ENCODE measurements around the gene CLASP2.
"Not testable (repeated sequence)": the region's sequence is repeated elsewhere in the genome, so short reads cannot be mapped to it uniquely, and the experiment has no call there.

The CLASP2 gene

GRCh38 chr3:33687406-33688010 is 30.5 kb downstream of the CLASP2 start:
- DNase-seq, result no peak

DNA sequence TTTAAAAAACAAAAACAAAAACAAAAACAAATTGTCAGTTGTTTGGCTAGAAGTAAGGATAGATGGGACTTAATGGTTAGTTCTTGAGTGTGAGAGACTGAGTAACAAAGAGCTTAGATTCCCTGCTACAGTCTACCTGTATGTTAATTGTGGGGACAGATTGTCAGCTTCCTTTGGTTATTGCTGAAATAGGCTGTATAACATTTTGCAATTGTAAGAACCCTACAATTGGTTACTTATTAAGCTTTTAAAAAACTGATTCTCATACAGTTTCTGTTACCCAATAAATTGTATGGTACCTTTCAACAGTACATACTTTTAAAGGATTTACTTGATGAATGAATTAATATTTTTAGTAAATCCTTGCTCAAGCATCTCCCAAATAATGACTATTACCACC is 35.3 kb downstream of the CLASP2 start:
- no peak for DNase-seq

- DNase-seq, result no peak
Measured at GRCh38 chr3:33681667-33682066, 36.4 kb downstream of the CLASP2 start.

DNA sequence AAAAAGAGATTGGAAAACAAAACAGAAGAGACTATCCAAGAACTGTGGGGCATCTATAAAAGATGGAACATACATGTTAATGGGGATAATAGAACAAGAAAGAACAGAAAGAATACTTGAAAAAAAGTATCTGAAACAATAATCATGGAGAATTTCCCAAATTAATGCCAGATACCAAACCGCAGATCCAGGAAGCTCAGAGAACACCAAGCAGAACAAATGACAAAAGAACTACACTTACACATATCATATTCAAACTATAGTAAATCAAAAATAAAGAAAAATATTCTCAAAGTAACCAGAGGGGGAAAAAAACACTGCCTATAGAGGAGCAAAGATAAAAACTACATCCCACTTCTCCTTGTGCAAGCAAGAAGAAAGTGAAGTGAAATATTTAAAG is 40.0 kb downstream of the CLASP2 start:
- DNase-seq, result no peak

- not testable (repeated sequence) for DNase-seq
Measured at GRCh38 chr3:33673436-33673835, 44.6 kb downstream of the CLASP2 start.

DNA sequence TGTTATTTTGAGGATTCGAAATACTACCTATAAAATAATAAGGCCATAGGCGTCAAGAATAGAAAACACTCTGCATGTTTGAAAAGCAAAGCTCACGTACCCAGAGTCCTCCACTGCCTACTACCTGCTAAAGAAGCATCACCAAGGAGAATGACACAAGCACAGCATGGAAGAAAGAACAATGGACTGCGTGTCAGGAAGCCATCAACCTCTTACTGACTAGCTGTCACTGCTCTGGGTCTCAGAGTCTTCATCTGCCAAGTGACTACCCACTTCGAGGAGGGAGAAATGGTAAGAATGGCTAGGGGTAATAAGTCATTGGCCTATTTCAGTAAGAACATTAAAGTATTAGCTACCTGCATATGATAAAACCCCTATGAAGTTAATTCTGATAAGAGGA is 49.4 kb downstream of the CLASP2 start:
- no peak for DNase-seq

DNA sequence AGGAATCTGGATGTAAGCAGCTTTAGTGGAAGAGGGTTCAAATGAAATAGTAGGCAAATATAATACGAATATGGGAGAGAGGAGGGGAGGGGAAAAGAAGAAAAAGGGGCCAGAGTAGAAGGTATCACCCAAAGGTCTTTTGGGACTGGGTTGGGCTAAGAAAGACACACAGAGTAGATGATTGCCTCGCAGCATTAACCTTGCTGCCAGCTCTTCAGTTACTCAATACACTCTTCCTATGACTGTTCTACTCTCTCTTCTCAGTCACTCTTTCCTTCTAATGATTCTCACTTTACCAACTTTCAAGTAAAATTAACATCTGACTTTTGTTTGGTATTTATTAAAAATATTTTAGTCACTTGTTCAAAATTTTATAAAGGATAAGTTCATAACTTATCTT is 52.8 kb downstream of the CLASP2 start:
- DNase-seq, result no peak

DNA sequence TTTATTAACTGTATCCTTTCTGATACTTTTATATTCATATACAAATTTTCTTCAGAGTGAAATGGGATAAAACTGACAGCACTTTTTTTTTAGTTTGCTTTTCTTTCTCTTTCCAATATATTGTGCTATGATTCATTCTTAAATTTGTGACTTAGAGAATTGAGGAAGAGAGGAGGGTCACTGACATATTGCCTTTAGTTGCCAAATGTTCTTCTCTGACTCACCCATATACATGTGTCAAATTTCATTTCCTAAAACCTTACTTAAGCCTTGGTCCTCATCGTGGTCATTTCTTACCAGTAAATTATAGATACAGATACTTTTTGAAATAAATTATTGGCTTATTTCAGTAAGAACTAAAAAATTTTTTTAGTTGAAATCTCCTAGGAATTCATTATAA is 53.9 kb downstream of the CLASP2 start:
- DNase-seq, result no peak

DNA sequence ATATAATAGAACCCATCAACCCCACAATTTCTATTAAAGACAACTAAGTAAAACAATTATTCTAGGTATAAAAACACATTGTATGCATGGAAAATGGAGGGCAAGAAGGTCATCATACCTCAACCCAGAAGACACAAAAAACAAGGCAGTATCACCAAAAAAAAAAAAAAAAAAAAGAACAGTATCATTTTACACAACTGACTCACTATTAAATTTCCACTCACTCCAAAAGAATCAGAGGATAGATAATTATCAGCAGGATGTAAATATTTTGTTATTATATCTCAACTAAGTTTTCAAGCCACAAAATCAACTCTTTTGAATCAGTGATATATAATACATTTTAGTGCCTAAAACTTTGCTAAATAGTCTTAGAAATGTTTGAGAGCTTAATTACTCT is 55.0 kb downstream of the CLASP2 start:
- DNase-seq, result no peak

GRCh38 chr3:33659856-33660434 is 58.1 kb downstream of the CLASP2 start:
- no peak for DNase-seq

DNA sequence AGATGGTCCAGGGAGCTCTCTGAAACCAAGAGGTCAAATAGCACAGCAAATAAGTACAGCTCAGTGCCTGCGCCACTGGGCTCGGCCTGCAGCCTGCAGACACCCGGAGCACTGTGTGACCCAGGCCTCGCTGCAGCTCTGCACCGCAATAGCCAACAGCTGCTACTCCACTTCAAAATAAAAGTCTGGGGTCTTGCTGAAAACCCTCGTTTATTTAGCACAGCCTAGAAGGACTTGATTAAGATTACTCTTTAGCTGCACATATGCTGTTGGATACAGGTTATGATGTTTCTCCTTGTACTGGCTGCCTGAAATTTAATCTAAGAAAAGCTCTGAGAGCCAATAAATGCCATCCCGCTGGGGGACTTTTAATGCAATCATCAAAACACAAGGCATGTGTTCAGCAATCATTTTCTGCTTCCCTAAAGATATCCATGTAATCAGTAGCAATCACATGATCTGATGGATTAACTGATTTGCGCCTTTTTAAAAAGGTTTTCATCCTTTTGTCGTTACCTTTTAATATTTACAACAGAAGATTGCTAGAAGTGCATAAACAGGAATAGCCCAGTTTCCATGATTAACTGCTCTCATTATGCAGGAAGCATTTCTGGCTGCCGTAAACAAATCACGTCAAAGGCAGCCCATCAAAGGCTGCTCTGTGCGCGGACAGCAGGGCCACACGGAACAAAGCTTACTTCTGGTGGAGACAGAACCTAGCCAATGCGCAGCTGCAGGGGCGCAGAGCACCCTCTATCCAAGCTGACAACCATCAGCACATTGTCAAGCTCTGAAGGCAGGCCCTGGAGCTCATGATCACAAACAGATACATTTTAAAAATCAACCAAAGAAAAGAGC is 58.8 kb downstream of the CLASP2 start:
- DNase-seq, result peak; percentile 48

DNA sequence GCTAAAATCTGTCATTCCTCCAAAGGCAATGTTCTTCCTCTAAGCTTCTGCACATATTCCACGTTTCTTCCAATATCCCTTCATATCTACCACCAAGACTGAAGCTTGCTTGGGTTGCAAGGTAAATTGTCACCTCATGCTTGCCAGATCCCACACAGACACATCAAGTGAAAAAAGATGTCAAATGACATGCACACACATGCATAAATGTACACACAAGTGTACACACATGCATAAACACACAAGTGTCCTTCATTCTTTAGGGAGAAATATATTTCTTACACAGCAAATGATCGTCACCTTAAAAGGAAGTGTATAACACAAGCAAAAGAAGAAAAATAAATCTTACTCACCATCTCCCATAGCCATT is 59.4 kb downstream of the CLASP2 start:
- DNase-seq, result no peak

GRCh38 chr3:33658039-33658438 is 60.0 kb downstream of the CLASP2 start:
- DNase-seq, result no peak

GRCh38 chr3:33652736-33653135 is 65.3 kb downstream of the CLASP2 start:
- peak; percentile 18 for DNase-seq

GRCh38 chr3:33651101-33651500 is 67.0 kb downstream of the CLASP2 start:
- DNase-seq, result not testable (repeated sequence)

DNA sequence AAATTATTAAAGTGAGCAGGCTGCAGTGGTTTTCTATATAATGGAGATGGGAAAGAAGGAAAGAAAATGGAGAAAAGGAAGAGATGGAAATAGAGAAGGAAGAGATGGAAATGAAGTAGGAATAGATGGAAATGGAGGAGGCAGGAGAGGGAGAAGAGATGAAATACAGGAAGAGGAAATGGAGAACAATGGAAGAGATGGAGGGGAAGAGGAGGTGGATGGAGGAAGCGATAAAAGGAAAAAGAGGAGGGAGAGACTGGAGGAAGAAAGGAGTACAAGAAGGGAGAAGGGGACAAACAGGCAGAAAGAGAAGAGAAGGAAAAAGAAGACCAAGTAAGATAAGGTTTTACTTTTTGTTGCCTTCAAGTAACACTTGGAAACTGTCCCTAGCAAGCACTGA is 67.6 kb downstream of the CLASP2 start:
- DNase-seq, result no peak

GRCh38 chr3:33648793-33649192 is 69.3 kb downstream of the CLASP2 start:
- no peak for DNase-seq

- no peak for DNase-seq
Measured at GRCh38 chr3:33646406-33646805, 71.6 kb downstream of the CLASP2 start.

DNA sequence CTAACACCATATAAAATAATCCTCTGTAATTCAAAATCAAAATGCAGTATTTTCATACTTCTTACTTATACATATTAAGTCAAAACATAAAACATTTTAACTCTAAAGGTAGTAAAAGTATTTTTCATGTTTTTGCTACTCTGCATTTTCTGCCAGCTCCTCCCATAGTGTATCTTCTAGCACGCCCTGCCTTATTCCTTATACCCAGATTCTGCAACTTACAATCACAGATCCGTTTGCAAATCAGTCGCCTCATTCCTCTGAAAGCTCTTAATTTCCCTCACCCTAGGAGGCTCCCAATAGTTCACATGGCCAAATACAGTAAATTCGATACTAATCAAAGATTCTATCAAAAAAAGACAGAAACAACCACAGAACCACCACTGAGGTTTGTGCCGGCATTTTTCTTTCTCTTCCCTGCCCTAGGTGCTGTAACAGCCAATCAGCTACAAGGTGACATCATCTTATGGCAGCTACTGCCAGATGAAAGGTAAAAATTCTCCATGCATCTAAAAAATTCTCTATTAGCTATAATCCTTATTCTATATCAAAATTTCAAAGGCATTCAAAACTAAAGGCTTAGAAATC is 72.9 kb downstream of the CLASP2 start:
- DNase-seq, result peak; percentile 8

DNA sequence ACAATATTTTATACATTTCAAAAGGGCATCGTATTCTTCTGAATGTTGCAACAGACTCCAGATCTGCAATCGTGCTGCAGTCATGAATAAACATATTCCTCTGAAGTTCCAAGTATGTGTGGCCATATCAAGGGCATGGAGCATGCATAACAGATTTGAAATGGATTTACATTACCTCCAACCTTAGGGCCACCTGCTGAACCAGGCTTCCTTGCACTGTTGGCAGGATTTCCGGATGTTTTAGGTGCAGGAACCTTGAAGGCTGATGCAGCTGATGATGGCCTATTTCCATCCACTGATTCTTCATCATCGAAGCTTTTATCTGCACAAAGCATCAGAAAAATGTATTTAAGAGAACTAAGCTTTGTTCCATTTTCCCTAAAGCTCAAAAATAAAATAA is 73.5 kb downstream of the CLASP2 start:
- DNase-seq, result no peak

- DNase-seq, result no peak
Measured at GRCh38 chr3:33642806-33643205, 75.2 kb downstream of the CLASP2 start.

- no peak for DNase-seq
Measured at GRCh38 chr3:33639889-33640288, 78.2 kb downstream of the CLASP2 start.

- no peak for DNase-seq
Measured at GRCh38 chr3:33637482-33637881, 80.6 kb downstream of the CLASP2 start.
